Uterus (tissue), 2 donors: ENCODE measurements around the gene CDH12.

Experiments
- CTCF ChIP-seq, 4 experiments: fragments of 200-600 bp in 2 of 4; fragments of 450-650 bp in 2 of 4; sonication (generic) in 2 of 4; IDR thresholded peaks; one replicate each; pipeline ENCODE4 v1.5.1; 2016 to 2019; ENCODE audit warnings: antibody characterized with exemption in 4 of 4, mild to moderate bottlenecking in 2 of 4, moderate library complexity in 1 of 4
- POLR2A ChIP-seq, 2 donors: fragments of 450-650 bp; IDR thresholded peaks; one replicate each; pipeline ENCODE4 v1.6.1; 2016; ENCODE audit warnings: antibody characterized with exemption in 2 of 2, mild to moderate bottlenecking in 1 of 2, moderate library complexity in 1 of 2

GRCh38 chr5:22734907-22735306, 118.2 kb downstream of the CDH12 start:
- TF ChIP-seq CTCF (IDR thresholded peaks at IDR 0.05) (no peak), POLR2A (IDR thresholded peaks at IDR 0.05) (no peak)
